Osteocyte (in vitro differentiated cells): ENCODE data around the gene C1orf50. TPM values are rescaled to one million over a fixed set of nuclear protein-coding genes. Genes with fewer than 3 reads are reported as not detected.

ENCODE experiments used
- DNase-seq: peaks from one replicate; pipeline ENCODE4 v3.0.0; 2021; ENCODE audit warnings: mixed read lengths; ENCODE audit not compliant: unreplicated experiment; ENCODE audit errors: extremely low spot score
- H3K27ac Mint-ChIP-seq: one replicate; pipeline ENCODE4 v1.8.0; 2021; ENCODE audit warnings: mild to moderate bottlenecking, mixed read lengths; ENCODE audit not compliant: unreplicated experiment
- H3K27me3 Mint-ChIP-seq: one replicate; pipeline ENCODE4 v1.8.0; 2021; ENCODE audit warnings: mixed read lengths; ENCODE audit not compliant: unreplicated experiment
- H3K36me3 Mint-ChIP-seq: one replicate; pipeline ENCODE4 v1.8.0; 2021; ENCODE audit warnings: mixed read lengths; ENCODE audit not compliant: unreplicated experiment
- H3K4me1 Mint-ChIP-seq: one replicate; pipeline ENCODE4 v1.8.0; 2021; ENCODE audit warnings: mixed read lengths; ENCODE audit not compliant: unreplicated experiment
- H3K4me3 Mint-ChIP-seq: one replicate; pipeline ENCODE4 v1.8.0; 2021; ENCODE audit warnings: mild to moderate bottlenecking, moderate library complexity, mixed read lengths; ENCODE audit not compliant: unreplicated experiment
- H3K9me3 Mint-ChIP-seq: one replicate; pipeline ENCODE4 v1.8.0; 2021; ENCODE audit warnings: mixed read lengths; ENCODE audit not compliant: unreplicated experiment
- CTCF ChIP-seq: fragments of 200-600 bp; sonication (generic); IDR thresholded peaks from 2 replicates; pipeline ENCODE4 v1.5.0; 2021; ENCODE audit warnings: antibody characterized with exemption, mild to moderate bottlenecking, moderate library complexity
- total RNA-seq: library from RNA; stranded (reverse); gene quantifications from 2 replicates; pipeline ENCODE4 v1.2.1, GENCODE V29; 2021

C1orf50 gene
- total RNA-seq, 1 donor from 2014 or later: 5.6 TPM

- Mint-ChIP-seq H3K27ac (no peak overlapping the region), H3K27me3 (no peaks in the 10 kb centered on the region), H3K36me3 (peaks cover 40% of the 10 kb centered on the region), H3K4me1 (peaks cover 11% of the 10 kb centered on the region), H3K4me3 (no peak overlapping the region), H3K9me3 (no peaks in the 10 kb centered on the region)
- no peak for TF ChIP-seq CTCF
- no peak for DNase-seq
Observed at GRCh38 chr1:42759114-42759513, 7.9 kb upstream of the C1orf50 start.

DNA sequence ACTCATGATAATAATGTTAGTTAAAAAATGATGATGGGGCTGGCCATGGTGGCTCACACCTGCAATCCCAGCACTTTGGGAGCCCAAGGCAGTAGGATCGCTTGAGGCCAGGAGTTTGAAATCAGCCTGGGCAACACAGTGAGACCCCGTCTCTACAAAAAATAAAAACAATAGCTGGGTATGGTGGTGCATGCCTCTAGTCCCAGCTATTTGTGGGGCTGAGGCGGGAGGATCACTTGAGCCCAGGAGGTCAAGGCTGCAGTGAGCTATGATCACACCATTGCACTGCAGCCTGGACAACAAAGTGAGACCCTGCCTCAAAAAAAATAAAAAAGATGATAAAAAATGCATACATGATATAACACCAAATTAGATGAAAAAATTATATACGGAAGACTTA, 5.5 kb upstream of the C1orf50 start:
- Mint-ChIP-seq H3K27ac (no peak overlapping the region), H3K9me3 (no peaks in the 10 kb centered on the region), H3K36me3 (peaks cover 21% of the 10 kb centered on the region)

DNA sequence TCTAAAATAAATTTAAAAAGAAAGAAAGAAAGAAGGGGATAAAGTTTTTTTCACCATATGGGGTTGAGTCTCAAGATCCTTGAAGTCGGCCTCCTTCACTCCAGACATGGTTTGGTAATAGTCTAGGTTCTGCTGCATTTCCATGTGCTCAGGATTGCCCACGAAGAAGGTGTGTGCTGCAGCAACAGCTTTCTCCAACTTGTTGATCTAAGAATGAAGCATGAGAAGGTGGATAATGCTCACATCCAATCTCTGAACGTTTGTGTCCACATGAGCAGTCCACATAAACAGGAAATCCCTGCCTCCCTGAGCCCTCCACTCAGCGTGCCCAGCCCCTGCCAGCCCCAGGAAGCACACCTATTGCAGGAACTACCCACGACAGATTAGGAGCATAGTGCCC, 4.8 kb upstream of the C1orf50 start:
- no peak for DNase-seq
- Mint-ChIP-seq H3K36me3 (peaks cover 15% of the 10 kb centered on the region), H3K4me1 (peaks cover 7% of the 10 kb centered on the region), H3K4me3 (no peak overlapping the region), H3K9me3 (no peaks in the 10 kb centered on the region), H3K27me3 (no peaks in the 10 kb centered on the region), H3K27ac (no peak overlapping the region)
- no peak for TF ChIP-seq CTCF

More for the DNA sequence above, 5.5 kb upstream of the C1orf50 start:
- H3K27me3 Mint-ChIP-seq: no peaks in the 10 kb centered on the region
- H3K4me1 Mint-ChIP-seq: peaks cover 11% of the 10 kb centered on the region
- no peak overlapping the region for H3K4me3 Mint-ChIP-seq
- DNase-seq: no peak
- no peak for TF ChIP-seq CTCF

- Mint-ChIP-seq H3K4me3 (no peak overlapping the region), H3K9me3 (no peaks in the 10 kb centered on the region), H3K27me3 (no peaks in the 10 kb centered on the region), H3K4me1 (peaks cover 19% of the 10 kb centered on the region), H3K27ac (no peak overlapping the region), H3K36me3 (peaks cover 8% of the 10 kb centered on the region)
- DNase-seq: no peak
- TF ChIP-seq CTCF: no peak
Observed at GRCh38 chr1:42765269-42765668, 1.8 kb upstream of the C1orf50 start.

DNA sequence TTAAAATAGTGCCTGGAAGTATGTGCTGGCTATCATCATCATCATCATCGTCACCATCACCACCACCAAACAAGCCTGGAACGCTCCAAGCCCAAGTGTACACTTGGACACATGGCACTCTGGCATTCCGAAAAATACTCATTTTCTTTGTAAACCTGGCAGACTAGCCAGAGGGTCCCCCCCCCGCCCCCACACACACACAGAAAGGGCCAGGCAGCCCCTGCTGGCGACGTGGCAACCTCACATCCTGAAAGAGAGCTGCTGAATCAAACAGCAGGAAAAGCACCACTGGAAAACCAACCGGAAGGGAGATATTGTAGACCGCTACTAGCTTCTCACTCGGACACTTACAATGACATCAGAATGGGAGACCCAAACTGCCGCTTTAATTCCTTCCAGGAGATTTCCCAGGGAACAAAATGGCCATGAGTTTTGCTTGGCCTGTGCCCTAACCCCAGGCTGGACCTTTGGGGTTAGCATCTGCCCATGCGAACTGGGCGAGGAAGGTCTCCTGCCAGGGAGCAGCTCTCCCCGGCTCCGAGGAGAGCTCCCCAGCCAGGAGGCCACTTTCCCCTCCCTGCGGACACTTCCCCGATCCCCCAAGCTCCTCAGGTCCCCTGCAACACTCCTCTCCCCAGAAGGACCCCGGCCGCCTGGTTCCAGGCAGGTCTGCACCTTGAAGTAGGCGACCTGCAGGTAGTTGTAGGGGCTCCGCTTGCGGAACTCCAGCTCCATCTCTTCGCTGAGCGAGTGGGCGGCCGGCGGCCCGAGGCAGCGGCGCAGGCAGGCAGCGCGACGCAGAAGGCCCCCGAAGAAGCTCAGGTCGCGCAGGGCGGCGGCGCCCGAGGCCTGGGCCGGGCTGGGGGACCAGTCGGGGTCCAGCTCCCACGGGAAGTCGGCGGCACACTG, 963 bp upstream of the C1orf50 start:
- no peaks in the 10 kb centered on the region for H3K27me3 Mint-ChIP-seq
- peaks cover 22% of the 10 kb centered on the region for H3K4me1 Mint-ChIP-seq
- H3K27ac Mint-ChIP-seq: no peak overlapping the region
- H3K9me3 Mint-ChIP-seq: no peaks in the 10 kb centered on the region
- H3K36me3 Mint-ChIP-seq: peaks cover 13% of the 10 kb centered on the region
- H3K4me3 Mint-ChIP-seq: no peak overlapping the region
- TF ChIP-seq CTCF: peak; percentile 67
- peak; percentile 86 for DNase-seq
